Nephron (organoid): ENCODE data around the gene CDYL.

Experiments
- H3K27ac Mint-ChIP-seq, 3 experiments: 2 replicates each; pipeline ENCODE4 v1.8.0; 2020; ENCODE audit warnings: mixed read lengths in 3 of 3, mild to moderate bottlenecking in 2 of 3, moderate library complexity in 1 of 3
- H3K27me3 Mint-ChIP-seq: 2 replicates; pipeline ENCODE4 v1.8.0; 2021; ENCODE audit warnings: low read depth, mild to moderate bottlenecking, moderate library complexity, mixed read lengths
- H3K36me3 Mint-ChIP-seq: 2 replicates; pipeline ENCODE4 v1.8.0; 2020; ENCODE audit warnings: low read depth, mixed read lengths
- H3K4me1 Mint-ChIP-seq: 2 replicates; pipeline ENCODE4 v1.8.0; 2020; ENCODE audit warnings: mixed read lengths
- H3K4me3 Mint-ChIP-seq, 3 experiments: 2 replicates each; pipeline ENCODE4 v1.8.0; 2020; ENCODE audit warnings: mild to moderate bottlenecking in 3 of 3, mixed read lengths in 3 of 3, moderate library complexity in 2 of 3
- H3K9me3 Mint-ChIP-seq: 2 replicates; pipeline ENCODE4 v1.8.0; 2020; ENCODE audit warnings: mixed read lengths
- CTCF ChIP-seq, 3 experiments: fragments of 200-600 bp; sonication (generic); IDR thresholded peaks; one replicate each; pipeline ENCODE4 v1.5.0; 2021; ENCODE audit warnings: antibody characterized with exemption in 3 of 3; ENCODE audit not compliant: unreplicated experiment in 3 of 3

CDYL gene

DNA sequence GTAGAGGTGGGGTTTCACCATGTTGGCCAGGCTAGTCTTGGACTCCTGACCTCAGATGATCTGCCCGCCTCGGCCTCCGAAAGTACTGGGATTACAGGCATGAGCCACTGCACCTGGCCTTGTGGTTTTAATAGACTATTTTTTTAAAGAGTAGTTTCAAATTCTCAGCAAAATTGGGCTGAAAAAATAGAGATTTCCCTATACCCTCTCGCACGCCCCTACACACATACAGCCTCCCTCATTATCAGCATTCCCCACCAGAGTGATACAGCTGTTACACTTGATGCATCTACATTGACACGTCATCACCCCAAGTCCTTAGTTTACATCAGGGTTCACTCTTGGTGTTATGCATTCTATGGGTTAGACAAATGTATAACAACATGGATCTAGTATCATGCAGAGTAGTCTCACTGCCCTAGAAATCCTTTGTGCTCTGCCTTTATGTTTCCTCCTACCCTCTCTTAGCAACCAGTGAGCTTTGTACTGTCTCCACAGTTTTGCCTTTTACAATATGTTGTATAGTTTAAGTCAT, 103.6 kb downstream of the CDYL start:
- Mint-ChIP-seq H3K27me3 (no peaks in the 10 kb centered on the region), H3K36me3 (peaks cover 6% of the 10 kb centered on the region), H3K4me3 (no peak overlapping the region), H3K4me1 (no peaks in the 10 kb centered on the region), H3K9me3 (peaks cover 11% of the 10 kb centered on the region), H3K27ac (no peak overlapping the region)
- no peak for TF ChIP-seq CTCF (IDR thresholded peaks at IDR 0.05; ENCODE audit: unreplicated experiment in 3 of 3)

GRCh38 chr6:4880363-4880762, 104.2 kb downstream of the CDYL start:
- H3K27ac Mint-ChIP-seq, result no peak overlapping the region
- peaks cover 6% of the 10 kb centered on the region for H3K36me3 Mint-ChIP-seq
- H3K4me1 Mint-ChIP-seq, result no peaks in the 10 kb centered on the region
- no peaks in the 10 kb centered on the region for H3K27me3 Mint-ChIP-seq
- H3K4me3 Mint-ChIP-seq, result no peak overlapping the region
- H3K9me3 Mint-ChIP-seq, result peaks cover 11% of the 10 kb centered on the region
- no peak for TF ChIP-seq CTCF (IDR thresholded peaks at IDR 0.05; ENCODE audit: unreplicated experiment in 3 of 3)

DNA sequence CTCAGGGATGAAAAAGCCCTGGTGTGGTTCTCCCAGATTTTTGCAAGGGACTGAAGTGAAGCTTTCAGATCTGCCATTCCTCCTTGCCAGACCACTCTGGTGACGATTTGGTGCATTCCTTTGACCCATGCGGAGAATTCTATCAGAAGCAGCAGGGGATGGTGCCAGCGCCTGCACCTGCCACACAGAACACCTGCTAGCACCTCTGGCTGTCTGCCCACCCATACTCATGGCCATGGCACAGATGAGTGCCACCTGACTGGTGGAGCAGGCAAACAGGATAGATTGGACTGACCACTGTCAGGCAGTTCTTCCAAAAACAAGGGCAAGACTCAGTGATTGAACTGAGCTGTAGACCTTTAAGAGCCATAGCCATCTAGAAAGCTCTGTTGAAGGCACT, 107.1 kb downstream of the CDYL start:
- Mint-ChIP-seq H3K36me3 (peaks cover 6% of the 10 kb centered on the region), H3K27ac (no peak overlapping the region), H3K4me3 (no peak overlapping the region), H3K27me3 (no peaks in the 10 kb centered on the region), H3K4me1 (no peaks in the 10 kb centered on the region), H3K9me3 (peaks cover 24% of the 10 kb centered on the region)
- TF ChIP-seq CTCF (IDR thresholded peaks at IDR 0.05; ENCODE audit: unreplicated experiment in 3 of 3), result no peak

DNA sequence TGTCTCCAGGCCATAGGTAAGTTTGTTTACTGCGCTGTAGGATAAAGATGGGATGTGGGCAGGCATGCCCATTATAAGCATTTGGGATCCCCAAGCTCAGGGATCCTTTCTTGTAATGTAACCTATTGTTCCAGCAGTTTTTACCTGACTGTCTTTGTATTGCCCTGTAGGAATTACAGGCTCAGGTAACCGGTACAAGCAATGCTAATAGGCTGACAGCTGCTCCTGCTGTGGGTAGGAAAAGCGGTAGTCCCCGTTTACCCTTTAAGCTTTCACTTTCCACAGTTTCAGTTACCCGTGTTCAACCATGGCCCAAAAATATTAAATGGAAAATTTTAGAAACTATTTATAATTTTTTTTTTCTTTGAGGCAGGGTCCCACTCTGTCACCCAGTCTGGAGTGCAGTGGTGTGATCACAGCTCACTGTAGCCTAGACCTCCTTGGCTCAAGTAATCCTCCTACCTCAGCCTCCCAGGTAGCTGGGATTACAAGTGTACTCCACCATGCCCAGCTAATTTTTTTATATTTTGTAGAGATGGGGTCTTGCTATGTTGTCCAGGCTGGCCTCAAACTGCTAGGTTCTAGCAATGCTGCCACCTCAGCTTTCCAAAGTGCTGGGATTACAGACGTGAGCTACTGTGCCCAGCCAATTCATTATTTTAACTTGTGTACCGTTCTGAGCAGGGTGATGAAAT, 108.6 kb downstream of the CDYL start:
- H3K4me3 Mint-ChIP-seq, result no peak overlapping the region
- peaks cover 26% of the 10 kb centered on the region for H3K9me3 Mint-ChIP-seq
- peaks cover 8% of the 10 kb centered on the region for H3K36me3 Mint-ChIP-seq
- H3K27me3 Mint-ChIP-seq, result no peaks in the 10 kb centered on the region
- H3K27ac Mint-ChIP-seq, result no peak overlapping the region
- peaks cover 3% of the 10 kb centered on the region for H3K4me1 Mint-ChIP-seq
- no peak for TF ChIP-seq CTCF (IDR thresholded peaks at IDR 0.05; ENCODE audit: unreplicated experiment in 3 of 3)

DNA sequence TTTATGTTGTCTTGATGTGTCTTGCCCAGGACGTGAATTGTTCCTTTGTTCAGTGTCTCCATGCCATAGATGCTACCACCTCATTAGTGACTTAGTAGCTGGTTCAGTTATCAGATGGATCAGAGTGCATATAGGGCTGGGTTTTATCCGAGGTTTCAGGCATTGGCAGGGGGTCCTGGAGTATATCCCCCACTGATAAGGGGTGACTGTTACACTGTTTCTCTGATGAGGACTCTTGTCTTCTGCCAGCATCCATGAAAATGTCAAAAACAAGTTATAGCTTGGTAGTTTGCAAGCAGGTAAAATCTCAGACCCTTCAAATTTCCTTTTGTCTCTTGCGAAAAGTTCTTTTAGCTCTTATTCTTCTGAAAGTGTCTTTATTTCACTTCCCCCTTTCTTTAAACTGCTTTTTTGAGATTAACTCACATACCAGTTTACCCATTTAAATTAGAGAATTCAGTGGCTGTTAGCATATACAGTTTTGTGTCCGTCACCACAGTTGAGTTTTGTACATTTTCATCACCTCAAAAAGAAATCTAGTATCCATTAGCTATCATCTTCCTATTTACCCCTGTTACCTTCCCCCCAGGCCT, 109.2 kb downstream of the CDYL start:
- H3K9me3 Mint-ChIP-seq, result peaks cover 21% of the 10 kb centered on the region
- peaks cover 10% of the 10 kb centered on the region for H3K4me1 Mint-ChIP-seq

More for the DNA sequence above, 109.2 kb downstream of the CDYL start:
- no peak for TF ChIP-seq CTCF (IDR thresholded peaks at IDR 0.05; ENCODE audit: unreplicated experiment in 3 of 3)
- Mint-ChIP-seq H3K4me3 (no peak overlapping the region), H3K27me3 (no peaks in the 10 kb centered on the region), H3K27ac (no peak overlapping the region), H3K36me3 (peaks cover 4% of the 10 kb centered on the region)
